ENCODE results near the gene PSD4.

GRCh38 chr2:113245276-113245711, 71.5 kb downstream of the PSD4 start:
- no peak for TF ChIP-seq USF2 (IDR thresholded peaks at IDR 0.05; ENCODE audit: low read depth, low read length)
- TF ChIP-seq CTCF (conservative IDR thresholded peaks at IDR 0.05; ENCODE audit: low read depth, low read length): no peak
- no peak for TF ChIP-seq POLR2A (IDR thresholded peaks at IDR 0.05; ENCODE audit: low read depth, low read length)
- no peak for TF ChIP-seq BHLHE40 (IDR thresholded peaks at IDR 0.05; ENCODE audit: low read depth, low read length)
- TF ChIP-seq ELK1 (IDR thresholded peaks at IDR 0.05; ENCODE audit: borderline replicate concordance, low read depth, low read length): no peak
- no peak for TF ChIP-seq CEBPB (IDR thresholded peaks at IDR 0.05; ENCODE audit: low read depth, low read length)
- TF ChIP-seq RFX5 (IDR thresholded peaks at IDR 0.05; ENCODE audit: low read depth, low read length): no peak
- no peak for TF ChIP-seq RAD21 (IDR thresholded peaks at IDR 0.05; ENCODE audit: low read length)
- TF ChIP-seq SMC3 (IDR thresholded peaks at IDR 0.05; ENCODE audit: low read depth, low read length): no peak
- no peak for TF ChIP-seq MAFK (IDR thresholded peaks at IDR 0.05; ENCODE audit: low read depth, low read length)
- TF ChIP-seq RCOR1 (IDR thresholded peaks at IDR 0.05; ENCODE audit: insufficient replicate concordance, low read length): no peak
- TF ChIP-seq MAZ (IDR thresholded peaks at IDR 0.05; ENCODE audit: borderline replicate concordance, low read depth, low read length): no peak
